Mucosa of rectum (tissue), 2 donors: ENCODE data around the gene ALCAM.
"Not testable (repeated sequence)": the region's sequence is repeated elsewhere in the genome, so short reads cannot be mapped to it uniquely, and the experiment has no call there.

Source experiments
- H3K27ac ChIP-seq, 2 donors: one replicate each; pipeline ENCODE4 v1.7.0; 2013; ENCODE audit warnings: inconsistent platforms in 2 of 2, low read depth in 2 of 2, low read length in 2 of 2
- H3K27me3 ChIP-seq, 2 donors: one replicate each; pipeline ENCODE4 v1.7.0; 2013; ENCODE audit warnings: low read length in 2 of 2; ENCODE audit not compliant: control insufficient read depth in 2 of 2, insufficient read depth in 2 of 2
- H3K36me3 ChIP-seq, 2 donors: one replicate each; pipeline ENCODE4 v1.7.0; 2013; ENCODE audit warnings: low read length in 2 of 2; ENCODE audit not compliant: control insufficient read depth in 2 of 2, insufficient read depth in 2 of 2
- H3K4me1 ChIP-seq, 2 donors: one replicate each; pipeline ENCODE4 v1.7.0; 2013; ENCODE audit warnings: low read length in 2 of 2, mild to moderate bottlenecking in 1 of 2; ENCODE audit not compliant: control insufficient read depth in 2 of 2, insufficient read depth in 2 of 2
- H3K4me3 ChIP-seq, 2 donors: one replicate each; pipeline ENCODE4 v1.7.0; 2013; ENCODE audit warnings: low read length in 2 of 2
- H3K9ac ChIP-seq, 2 donors: one replicate each; pipeline ENCODE4 v1.7.0; 2013; ENCODE audit warnings: low read length in 2 of 2, low read depth in 1 of 2, mild to moderate bottlenecking in 1 of 2
- H3K9me3 ChIP-seq, 2 donors: one replicate each; pipeline ENCODE4 v1.7.0; 2013; ENCODE audit warnings: low read length in 2 of 2; ENCODE audit not compliant: control insufficient read depth in 2 of 2
- donor health status: healthy.
- donor health status: Normal muscosa, but diverticular disease.

The ALCAM gene

DNA sequence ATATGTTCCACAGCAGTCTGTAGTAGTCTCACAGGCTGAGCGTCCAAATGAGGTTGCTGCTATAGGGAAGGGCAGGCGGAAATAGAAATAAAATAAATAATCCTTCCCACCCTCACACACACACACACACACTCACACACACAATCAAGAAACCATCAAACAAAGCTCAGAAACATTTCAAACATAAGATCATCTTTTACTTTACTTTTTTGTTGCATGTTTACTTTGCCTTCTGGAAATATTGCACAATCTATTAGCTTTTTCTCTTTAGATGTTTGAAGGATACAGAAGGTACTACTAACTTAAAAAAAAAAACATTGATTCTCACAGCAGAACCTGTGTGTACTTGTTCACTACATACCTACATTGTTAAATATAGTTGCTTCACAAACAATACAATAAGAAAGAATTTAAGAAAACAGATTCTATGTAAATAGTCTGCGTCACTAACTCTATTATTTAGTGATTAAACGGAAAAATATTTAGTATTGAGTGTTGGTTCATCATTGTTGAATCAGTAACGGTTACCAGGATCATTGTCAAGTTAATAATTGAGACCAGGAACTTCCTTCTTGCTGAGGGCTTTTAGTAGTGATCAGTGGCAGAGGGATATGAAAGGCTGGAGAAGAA lies 20.5 kb downstream of the ALCAM start:
- no peaks in the 10 kb centered on the region for H3K4me1 ChIP-seq
- no peaks in the 10 kb centered on the region for H3K36me3 ChIP-seq
- no peaks in the 10 kb centered on the region for H3K27me3 ChIP-seq
- H3K9ac ChIP-seq: no peak overlapping the region
- no peak overlapping the region for H3K4me3 ChIP-seq
- peaks cover 3 to 5% of the 10 kb centered on the region in 2 donors for H3K9me3 ChIP-seq
- no peak overlapping the region for H3K27ac ChIP-seq

DNA sequence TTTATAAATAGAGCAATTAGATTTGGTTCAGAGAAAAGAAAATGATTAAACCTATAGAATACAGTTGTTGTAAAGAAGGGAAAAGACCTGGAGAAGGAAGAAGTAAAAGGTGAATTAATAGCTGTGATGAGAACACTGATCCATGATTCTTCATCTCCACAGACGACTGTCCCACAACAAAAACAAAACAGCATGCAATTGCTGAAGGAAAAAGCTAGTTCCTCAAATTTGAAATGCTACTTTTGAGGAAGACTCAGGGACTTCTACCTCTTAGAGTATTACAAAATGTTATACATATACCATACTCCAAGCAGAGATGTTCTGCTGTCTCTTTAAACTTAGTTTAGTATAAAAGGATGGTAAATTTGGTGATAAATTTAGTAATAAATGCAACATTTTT lies 21.5 kb downstream of the ALCAM start:
- Histone ChIP-seq H3K9me3 (peaks cover 3 to 5% of the 10 kb centered on the region in 2 donors), H3K27ac (no peak overlapping the region), H3K9ac (no peak overlapping the region), H3K4me1 (no peaks in the 10 kb centered on the region), H3K36me3 (no peaks in the 10 kb centered on the region), H3K4me3 (no peak overlapping the region), H3K27me3 (no peaks in the 10 kb centered on the region)

DNA sequence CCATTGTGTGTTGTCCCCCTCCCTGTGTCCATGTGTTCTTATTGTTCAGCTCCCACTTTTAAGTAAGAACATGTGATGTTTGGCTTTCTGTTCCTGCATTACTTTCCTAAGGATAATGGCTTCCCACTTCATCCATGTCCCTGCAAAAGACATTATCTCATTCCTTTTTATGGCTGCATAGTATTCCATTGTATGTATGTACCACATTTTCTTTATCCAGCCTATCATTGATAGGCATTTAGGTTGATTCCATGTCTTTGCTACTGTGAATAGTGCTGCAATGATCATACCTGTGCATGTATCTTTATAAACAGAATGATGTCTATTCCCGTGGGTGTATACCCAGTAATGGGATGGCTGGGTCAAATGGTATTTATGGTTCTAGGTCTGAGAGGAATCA lies 23.1 kb downstream of the ALCAM start:
- H3K4me1 ChIP-seq, H3K27me3 ChIP-seq, H3K36me3 ChIP-seq, H3K9ac ChIP-seq, H3K4me3 ChIP-seq, H3K9me3 ChIP-seq, H3K27ac ChIP-seq: not testable (repeated sequence)

DNA sequence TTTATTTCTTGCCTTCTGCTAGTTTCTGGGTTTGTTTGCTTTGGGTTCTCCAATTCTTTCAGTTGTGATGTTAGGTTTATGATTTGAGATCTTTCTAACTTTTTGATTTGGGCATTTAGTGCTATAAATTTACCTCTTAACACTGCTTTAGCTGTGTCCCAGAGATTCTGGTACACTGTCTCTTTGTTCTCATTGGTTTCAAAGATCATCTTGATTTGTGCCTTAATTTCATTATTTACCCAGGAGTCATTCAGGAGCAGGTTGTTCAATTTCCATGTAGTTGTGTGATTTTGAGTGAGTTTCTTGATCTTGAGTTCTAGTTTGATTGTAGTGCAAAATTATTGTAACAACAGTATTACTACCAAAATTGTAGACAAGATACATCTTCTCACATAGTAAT lies 25.9 kb downstream of the ALCAM start:
- not testable (repeated sequence) for H3K36me3 ChIP-seq, H3K4me1 ChIP-seq, H3K27ac ChIP-seq, H3K27me3 ChIP-seq, H3K9me3 ChIP-seq, H3K4me3 ChIP-seq, H3K9ac ChIP-seq

DNA sequence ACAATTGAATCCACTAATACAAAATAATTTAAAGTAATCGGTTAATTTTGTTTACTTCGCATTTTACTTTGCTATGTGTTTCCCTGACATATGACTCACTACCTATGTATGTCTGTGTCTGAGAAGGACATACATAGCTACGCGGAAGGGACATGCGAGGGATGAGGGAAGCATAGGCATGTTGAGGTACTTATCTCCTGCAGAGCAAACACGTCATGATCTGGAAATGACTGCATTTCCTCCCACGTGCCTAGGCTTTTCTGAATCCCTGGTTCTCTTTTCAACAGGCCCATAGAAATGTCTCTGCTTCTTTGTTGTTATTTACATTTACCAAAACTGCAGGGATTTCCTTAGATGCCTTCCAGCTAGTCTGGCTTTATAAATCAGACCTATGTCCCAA lies 27.5 kb downstream of the ALCAM start:
- Histone ChIP-seq H3K36me3 (no peaks in the 10 kb centered on the region), H3K27ac (no peak overlapping the region), H3K9ac (no peak overlapping the region)

DNA sequence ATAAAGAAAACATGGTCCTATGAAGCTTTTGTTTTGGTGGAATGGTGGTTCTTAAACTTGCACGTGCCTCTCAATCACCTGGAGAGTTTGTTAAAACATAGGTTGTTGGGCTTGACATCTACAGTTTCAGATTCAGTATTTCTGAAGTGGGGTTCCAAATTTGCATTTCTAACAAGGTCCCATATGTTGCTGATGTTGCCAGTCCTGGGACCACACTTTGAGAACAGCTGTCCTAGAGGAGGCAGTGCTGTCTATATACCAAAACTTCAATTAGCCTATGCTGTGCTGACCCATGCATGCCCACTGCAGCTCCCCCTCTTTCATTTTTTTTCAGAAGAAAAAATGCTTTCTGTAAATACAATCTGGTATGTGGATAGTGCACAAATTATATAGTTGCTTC lies 31.3 kb downstream of the ALCAM start:
- no peaks in the 10 kb centered on the region for H3K36me3 ChIP-seq
- H3K9me3 ChIP-seq: no peaks in the 10 kb centered on the region
- no peak overlapping the region for H3K4me3 ChIP-seq
- H3K27ac ChIP-seq: no peak overlapping the region
- peaks cover 0 to 2% of the 10 kb centered on the region in 2 donors for H3K4me1 ChIP-seq
- no peaks in the 10 kb centered on the region for H3K27me3 ChIP-seq
- H3K9ac ChIP-seq: no peak overlapping the region

More for the DNA sequence above, 27.5 kb downstream of the ALCAM start:
- peaks cover 0 to 2% of the 10 kb centered on the region in 2 donors for H3K4me1 ChIP-seq
- H3K9me3 ChIP-seq: peaks cover 3 to 5% of the 10 kb centered on the region in 2 donors
- no peak overlapping the region for H3K4me3 ChIP-seq
- H3K27me3 ChIP-seq: no peaks in the 10 kb centered on the region

DNA sequence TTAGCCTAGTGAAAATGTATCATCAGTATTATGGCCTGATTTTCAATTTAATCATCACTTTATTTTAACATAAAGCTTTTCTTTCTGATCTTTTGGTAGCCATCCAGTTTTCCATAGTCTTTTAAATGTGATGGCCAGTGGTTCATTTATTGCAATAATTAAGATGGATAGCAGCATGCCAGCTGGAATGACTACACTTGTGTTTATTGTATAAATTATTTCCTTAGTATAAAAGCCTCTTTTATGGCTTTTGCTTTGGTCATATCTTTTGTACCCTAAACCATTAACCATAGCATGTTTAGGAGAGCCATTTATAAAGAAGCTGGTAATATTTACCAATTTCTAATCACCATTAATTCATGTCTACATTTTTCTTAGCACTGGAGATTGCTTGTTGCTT lies 31.7 kb downstream of the ALCAM start:
- Histone ChIP-seq H3K36me3 (no peaks in the 10 kb centered on the region), H3K27ac (no peak overlapping the region), H3K4me3 (no peak overlapping the region), H3K27me3 (no peaks in the 10 kb centered on the region), H3K9me3 (no peaks in the 10 kb centered on the region), H3K9ac (no peak overlapping the region), H3K4me1 (peaks cover 0 to 2% of the 10 kb centered on the region in 2 donors)

DNA sequence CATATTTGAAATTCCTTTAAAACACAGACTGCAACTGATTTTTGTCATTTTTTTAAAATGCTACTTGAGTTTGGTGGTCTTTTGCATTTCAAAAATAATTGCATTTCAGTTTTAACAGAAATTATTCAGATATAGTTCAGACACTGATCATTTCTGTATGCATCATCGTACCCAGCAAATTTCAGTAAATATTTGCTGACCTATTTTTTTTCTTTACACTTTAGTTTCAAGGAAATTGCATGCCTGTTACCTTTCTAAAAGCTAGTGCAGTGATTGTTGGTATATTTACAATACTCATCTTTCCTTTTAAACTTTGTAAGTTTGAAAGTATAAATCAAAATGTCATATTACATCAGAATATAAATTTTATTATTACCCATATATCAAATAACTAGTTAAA lies 32.4 kb downstream of the ALCAM start:
- Histone ChIP-seq H3K4me1 (peaks cover 0 to 2% of the 10 kb centered on the region in 2 donors), H3K9me3 (no peaks in the 10 kb centered on the region), H3K36me3 (no peaks in the 10 kb centered on the region), H3K9ac (no peak overlapping the region), H3K27me3 (no peaks in the 10 kb centered on the region), H3K4me3 (no peak overlapping the region), H3K27ac (no peak overlapping the region)

DNA sequence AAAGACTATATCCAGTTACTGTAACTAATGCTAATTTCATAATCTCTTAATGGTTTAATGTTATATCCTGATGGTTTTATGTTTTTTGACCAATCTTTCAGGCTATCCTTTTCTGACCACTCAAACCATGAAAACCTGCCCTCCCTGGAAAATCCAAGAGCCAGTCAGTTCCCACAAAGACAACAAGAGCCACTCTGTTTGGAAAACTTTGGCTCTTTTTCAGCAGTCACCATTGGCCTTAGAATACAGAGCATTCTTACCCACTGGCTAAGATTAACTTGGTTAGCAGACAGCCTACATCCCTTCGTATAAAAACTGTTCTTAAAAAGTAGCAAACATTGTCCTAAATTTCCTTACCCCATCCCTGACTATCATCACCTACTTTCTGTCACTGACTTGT lies 32.9 kb downstream of the ALCAM start:
- no peak overlapping the region for H3K9ac ChIP-seq
- H3K4me3 ChIP-seq: no peak overlapping the region
- peaks cover 0 to 2% of the 10 kb centered on the region in 2 donors for H3K4me1 ChIP-seq
- H3K9me3 ChIP-seq: no peaks in the 10 kb centered on the region
- no peaks in the 10 kb centered on the region for H3K27me3 ChIP-seq
- H3K36me3 ChIP-seq: no peaks in the 10 kb centered on the region
- H3K27ac ChIP-seq: no peak overlapping the region

DNA sequence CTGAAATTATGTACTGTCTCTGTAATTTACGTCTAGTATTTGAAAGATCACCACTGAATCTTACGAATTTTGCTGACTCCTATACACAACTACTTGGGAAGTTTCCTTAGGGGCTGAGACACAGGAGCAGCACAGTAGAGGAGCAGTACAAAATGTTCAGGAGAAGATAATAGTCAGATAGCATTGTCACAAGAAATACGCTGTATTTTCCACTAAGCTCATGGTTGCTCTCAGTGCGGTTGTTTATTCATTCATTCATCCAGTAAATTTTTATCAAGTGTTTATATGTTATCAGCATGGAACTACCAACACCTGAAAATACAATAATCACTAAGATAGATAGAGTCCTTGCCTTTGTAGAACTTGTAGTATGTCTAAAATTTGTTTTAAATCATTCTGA lies 34.5 kb downstream of the ALCAM start:
- Histone ChIP-seq H3K4me1 (peaks cover 0 to 2% of the 10 kb centered on the region in 2 donors), H3K9me3 (no peaks in the 10 kb centered on the region), H3K36me3 (no peaks in the 10 kb centered on the region), H3K9ac (no peak overlapping the region), H3K27ac (no peak overlapping the region), H3K4me3 (no peak overlapping the region), H3K27me3 (no peaks in the 10 kb centered on the region)

DNA sequence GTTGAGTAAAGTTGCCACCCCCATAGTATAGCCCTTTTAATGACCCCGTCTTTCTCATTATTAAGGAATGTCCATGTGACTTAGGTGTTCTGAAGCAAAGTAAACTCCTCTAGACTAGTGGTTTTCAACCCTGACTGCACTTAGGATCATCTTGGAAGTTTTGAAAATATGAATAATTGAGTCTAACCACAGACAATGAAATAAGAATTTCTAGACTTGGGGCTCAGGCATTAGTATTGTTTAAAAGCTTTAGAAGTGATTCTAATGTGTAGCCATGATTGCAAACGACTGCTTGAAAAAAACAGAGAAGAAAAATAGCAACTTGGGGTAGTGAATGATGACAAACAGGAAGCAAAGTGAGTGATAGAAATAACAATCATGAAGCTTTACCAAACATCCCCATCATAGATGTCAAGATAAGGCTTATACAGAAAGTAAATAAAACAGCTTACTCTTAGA lies 35.0 kb downstream of the ALCAM start:
- H3K9ac ChIP-seq: no peak overlapping the region

More for the DNA sequence above, 35.0 kb downstream of the ALCAM start:
- no peaks in the 10 kb centered on the region for H3K27me3 ChIP-seq
- H3K9me3 ChIP-seq: no peaks in the 10 kb centered on the region
- no peak overlapping the region for H3K4me3 ChIP-seq
- H3K27ac ChIP-seq: no peak overlapping the region
- H3K36me3 ChIP-seq: no peaks in the 10 kb centered on the region
- H3K4me1 ChIP-seq: peaks cover 0 to 2% of the 10 kb centered on the region in 2 donors
